ENCODE data around the gene PDZD8.

Gene PDZD8

GRCh38 chr10:117391436-117392205, 16.4 kb upstream of the PDZD8 start:
- no peak for DNase-seq

- no peak for DNase-seq
Measured at GRCh38 chr10:117390420-117390819, 15.2 kb upstream of the PDZD8 start.

GRCh38 chr10:117386805-117387204, 11.6 kb upstream of the PDZD8 start:
- DNase-seq: no peak

GRCh38 chr10:117382861-117383260, 7.6 kb upstream of the PDZD8 start:
- DNase-seq: no peak

GRCh38 chr10:117374506-117375359, 507 bp downstream of the PDZD8 start:
- DNase-seq: no peak

- DNase-seq: no peak
Measured at GRCh38 chr10:117373823-117374505, 1.3 kb downstream of the PDZD8 start.

GRCh38 chr10:117370205-117370604, 5.0 kb downstream of the PDZD8 start:
- DNase-seq: no peak

- DNase-seq: no peak
Measured at GRCh38 chr10:117367718-117368117, 7.5 kb downstream of the PDZD8 start.

GRCh38 chr10:117366741-117367140, 8.5 kb downstream of the PDZD8 start:
- no peak for DNase-seq

- no peak for DNase-seq
Measured at GRCh38 chr10:117365612-117366011, 9.6 kb downstream of the PDZD8 start.

GRCh38 chr10:117364110-117364960, 10.9 kb downstream of the PDZD8 start:
- DNase-seq: no peak

- no peak for DNase-seq
Measured at GRCh38 chr10:117363028-117363427, 12.2 kb downstream of the PDZD8 start.

- no peak for DNase-seq
Measured at GRCh38 chr10:117362313-117362712, 12.9 kb downstream of the PDZD8 start.

- DNase-seq: no peak
Measured at GRCh38 chr10:117360994-117361667, 14.1 kb downstream of the PDZD8 start.

- no peak for DNase-seq
Measured at GRCh38 chr10:117360016-117360415, 15.2 kb downstream of the PDZD8 start.

GRCh38 chr10:117355072-117355471, 20.2 kb downstream of the PDZD8 start:
- DNase-seq: no peak

- DNase-seq: no peak
Measured at GRCh38 chr10:117353684-117354083, 21.6 kb downstream of the PDZD8 start.

GRCh38 chr10:117352724-117353123, 22.5 kb downstream of the PDZD8 start:
- no peak for DNase-seq

- DNase-seq: no peak
Measured at GRCh38 chr10:117351996-117352395, 23.2 kb downstream of the PDZD8 start.

- DNase-seq: no peak
Measured at GRCh38 chr10:117351558-117351957, 23.7 kb downstream of the PDZD8 start.

GRCh38 chr10:117350909-117351308, 24.3 kb downstream of the PDZD8 start:
- no peak for DNase-seq

- no peak for DNase-seq
Measured at GRCh38 chr10:117348236-117348635, 27.0 kb downstream of the PDZD8 start.
